Natural killer cell (primary cell): ENCODE measurements around the gene NAP1L1. TPM values are rescaled to one million over a fixed set of nuclear protein-coding genes. Genes with fewer than 3 reads are reported as not detected.
A peak's percentile ranks its signal among the peaks of the same experiment; 100 is the strongest.

ENCODE experiments used
- ATAC-seq, 3 donors: fragments of 150-1000 bp in 2 of 3; fragments of 200-7000 bp in 1 of 3; cut with Tn5 transposase; 1 replicate in 1 of 3; 2 replicates in 2 of 3; pipeline ENCODE4 v1.10.0; 2021; ENCODE audit warnings: mild to moderate bottlenecking in 2 of 3, moderate library complexity in 2 of 3
- DNase-seq, 2 donors: peaks; one replicate each; pipeline versions ENCODE4 v3.0.0 to v3.0.0-alpha.2; 2013 to 2021; ENCODE audit warnings: mixed read lengths in 1 of 2
- H3K27ac ChIP-seq: one replicate; pipeline ENCODE4 v1.5.1; 2013; ENCODE audit warnings: mild to moderate bottlenecking, low read length
- H3K27me3 ChIP-seq: one replicate; pipeline ENCODE4 v1.6.1; 2013; ENCODE audit warnings: low read length; ENCODE audit not compliant: control insufficient read depth, insufficient read depth
- H3K36me3 ChIP-seq: one replicate; pipeline ENCODE4 v1.6.1; 2013; ENCODE audit warnings: low read length; ENCODE audit not compliant: control insufficient read depth, insufficient read depth
- H3K4me1 ChIP-seq: one replicate; pipeline ENCODE4 v1.6.1; 2013; ENCODE audit warnings: low read length; ENCODE audit not compliant: control insufficient read depth, insufficient read depth
- H3K4me3 ChIP-seq: one replicate; pipeline ENCODE4 v1.5.1; 2013; ENCODE audit warnings: low read length
- H3K9me3 ChIP-seq: one replicate; pipeline ENCODE4 v1.6.1; 2013; ENCODE audit warnings: low read length; ENCODE audit not compliant: control insufficient read depth, insufficient read depth
- H3K27ac Mint-ChIP-seq, 2 donors: one replicate each; pipeline ENCODE4 v1.8.0; 2022; ENCODE audit warnings: mild to moderate bottlenecking in 2 of 2, mixed read lengths in 2 of 2, moderate library complexity in 1 of 2
- H3K27me3 Mint-ChIP-seq, 2 donors: one replicate each; pipeline ENCODE4 v1.8.0; 2022; ENCODE audit warnings: low read depth in 2 of 2, mixed read lengths in 2 of 2
- H3K36me3 Mint-ChIP-seq: one replicate; pipeline ENCODE4 v1.8.0; 2022; ENCODE audit warnings: mixed read lengths
- H3K4me1 Mint-ChIP-seq, 2 donors: one replicate each; pipeline ENCODE4 v1.8.0; 2022; ENCODE audit warnings: mixed read lengths in 2 of 2
- H3K4me3 Mint-ChIP-seq: one replicate; pipeline ENCODE4 v1.8.0; 2022; ENCODE audit warnings: mild to moderate bottlenecking, moderate library complexity, mixed read lengths
- H3K9me3 Mint-ChIP-seq, 2 donors: one replicate each; pipeline ENCODE4 v1.8.0; 2022; ENCODE audit warnings: mixed read lengths in 2 of 2
- CTCF ChIP-seq: fragments of 200-600 bp; IDR thresholded peaks from one replicate; pipeline ENCODE4 v1.8.0; 2022; ENCODE audit warnings: antibody characterized with exemption
- WGBS: methylation state at CpG from one replicate; pipeline ENCODE4 v1.1.7; 2013; ENCODE audit warnings: missing lambda C conversion rate; ENCODE audit not compliant: insufficient coverage; 5-methylcytosine and 5-hydroxymethylcytosine counted together
- intact Hi-C: fragments of 100-400 bp; cut with micrococcal nuclease; formaldehyde crosslinking; loops from one replicate; pipeline ENCODE4 v1.14.2; 2022
- total RNA-seq, 4 donors: library from RNA; stranded (reverse); fragments of 120-200 nt in 1 of 4; gene quantifications; one replicate each; pipeline versions ENCODE4 v1.2.3 to v1.2.4, GENCODE V29; 2013 to 2022

The NAP1L1 gene
- total RNA-seq, 3 donors from 2014 or later (not counting 1 experiment from before 2014, with no cell fraction given) = 264 to 431 (median 286) TPM

GRCh38 chr12:76038176-76038575, 46.3 kb downstream of the NAP1L1 start:
- Mint-ChIP-seq H3K9me3 (no peaks in the 10 kb centered on the region), H3K27ac (no peak overlapping the region), H3K4me1 (peaks cover under 1 to 6% of the 10 kb centered on the region in 2 donors), H3K36me3 (no peaks in the 10 kb centered on the region), H3K27me3 (no peaks in the 10 kb centered on the region), H3K4me3 (no peak overlapping the region)
- no peaks in the 10 kb centered on the region for H3K27me3 ChIP-seq
- no peaks in the 10 kb centered on the region for H3K36me3 ChIP-seq
- ATAC-seq = no peak
- no peak for DNase-seq
- H3K9me3 ChIP-seq = no peaks in the 10 kb centered on the region
- TF ChIP-seq CTCF = no peak
- H3K27ac ChIP-seq = no peak overlapping the region
- 67% methylated on average over 2 of the region's 2 CpGs for WGBS
- H3K4me3 ChIP-seq = no peak overlapping the region
- intact Hi-C loops = no loop called here
- H3K4me1 ChIP-seq = peaks cover 2% of the 10 kb centered on the region

- Histone ChIP-seq H3K4me1 (peaks cover 8% of the 10 kb centered on the region), H3K4me3 (no peak overlapping the region), H3K36me3 (no peaks in the 10 kb centered on the region), H3K9me3 (no peaks in the 10 kb centered on the region), H3K27ac (no peak overlapping the region), H3K27me3 (peaks cover 2% of the 10 kb centered on the region)
- ATAC-seq (peak; percentile 74 to 87 (median 85)), DNase-seq (peak in 1 of 2 donors; percentile 83)
- Mint-ChIP-seq H3K9me3 (no peaks in the 10 kb centered on the region), H3K27me3 (no peaks in the 10 kb centered on the region), H3K27ac (peak overlapping the region in 1 of 2 donors; percentile 21), H3K4me1 (peaks cover 8 to 12% of the 10 kb centered on the region in 2 donors), H3K36me3 (no peaks in the 10 kb centered on the region), H3K4me3 (no peak overlapping the region)
- intact Hi-C loops = loop anchor here (1.0 to 2.0 kb wide), 2 partner anchors 221 to 510 kb away; no protein-coding TSS in a partner anchor
- WGBS = 37% methylated on average over 12 of the region's 13 CpGs
- peak; percentile 78 for TF ChIP-seq CTCF
Observed at GRCh38 chr12:76037130-76038103, 47.1 kb downstream of the NAP1L1 start.

GRCh38 chr12:76035045-76035444, 49.4 kb downstream of the NAP1L1 start:
- intact Hi-C loops = no loop called here
- no peaks in the 10 kb centered on the region for H3K36me3 Mint-ChIP-seq
- Histone ChIP-seq H3K4me1 (peaks cover 25% of the 10 kb centered on the region), H3K9me3 (no peaks in the 10 kb centered on the region), H3K27ac (no peak overlapping the region), H3K27me3 (peaks cover 2% of the 10 kb centered on the region), H3K4me3 (no peak overlapping the region), H3K36me3 (no peaks in the 10 kb centered on the region)
- DNase-seq (no peak), ATAC-seq (no peak)
- no peaks in the 10 kb centered on the region for H3K27me3 Mint-ChIP-seq
- no peak for TF ChIP-seq CTCF
- WGBS = 76% methylated on average over 3 of the region's 3 CpGs
- no peak overlapping the region for H3K4me3 Mint-ChIP-seq
- H3K27ac Mint-ChIP-seq = peak overlapping the region in 1 of 2 donors; percentile 53
- no peaks in the 10 kb centered on the region for H3K9me3 Mint-ChIP-seq
- peaks cover 22 to 32% of the 10 kb centered on the region in 2 donors for H3K4me1 Mint-ChIP-seq
